Trophoblast cell (in vitro differentiated cells and primary cell): ENCODE results near the gene F5.

Experiments used
- DNase-seq, 2 donors: peaks; one replicate each; pipeline ENCODE4 v3.0.0-alpha.2; 2016
- H2AFZ ChIP-seq: 2 replicates; pipeline ENCODE4 v1.6.1; 2013; ENCODE audit warnings: low read length, moderate library complexity, mild to moderate bottlenecking; ENCODE audit not compliant: insufficient read depth, poor library complexity
- H2AK5ac ChIP-seq: 2 replicates; pipeline ENCODE4 v1.6.1; 2013; ENCODE audit warnings: mild to moderate bottlenecking, low read length
- H2BK120ac ChIP-seq: 2 replicates; pipeline ENCODE4 v1.6.1; 2013; ENCODE audit warnings: low read length, mild to moderate bottlenecking, moderate library complexity; ENCODE audit not compliant: insufficient read depth, poor library complexity
- H2BK12ac ChIP-seq: 2 replicates; pipeline ENCODE4 v1.6.1; 2013; ENCODE audit warnings: mild to moderate bottlenecking, low read length, moderate library complexity
- H2BK5ac ChIP-seq: 2 replicates; pipeline ENCODE4 v1.6.1; 2013; ENCODE audit warnings: low read length, low read depth, moderate library complexity, mild to moderate bottlenecking; ENCODE audit not compliant: poor library complexity
- H3K14ac ChIP-seq: 2 replicates; pipeline ENCODE4 v1.6.1; 2013; ENCODE audit warnings: mild to moderate bottlenecking, low read length
- H3K18ac ChIP-seq: 2 replicates; pipeline ENCODE4 v1.6.1; 2013; ENCODE audit warnings: mild to moderate bottlenecking, low read length
- H3K23ac ChIP-seq: 2 replicates; pipeline ENCODE4 v1.6.1; 2013; ENCODE audit warnings: low read length
- H3K27ac ChIP-seq: 2 replicates; pipeline ENCODE4 v1.5.1; 2013; ENCODE audit warnings: low read depth, mild to moderate bottlenecking, inconsistent platforms, low read length, moderate library complexity
- H3K27me3 ChIP-seq: 2 replicates; pipeline ENCODE4 v1.6.1; 2013; ENCODE audit warnings: inconsistent platforms, mild to moderate bottlenecking, low read length, moderate library complexity; ENCODE audit not compliant: insufficient read depth
- H3K36me3 ChIP-seq, 2 experiments: 1 replicate in 1 of 2; 2 replicates in 1 of 2; pipeline ENCODE4 v1.6.1; 2013; ENCODE audit warnings: low read length in 2 of 2, mild to moderate bottlenecking in 2 of 2, moderate library complexity in 1 of 2; ENCODE audit not compliant: insufficient read depth in 2 of 2, control insufficient read depth in 1 of 2
- H3K4ac ChIP-seq: 2 replicates; pipeline ENCODE4 v1.6.1; 2013; ENCODE audit warnings: low read depth, mild to moderate bottlenecking, low read length, moderate library complexity
- H3K4me1 ChIP-seq, 2 experiments: 1 replicate in 1 of 2; 2 replicates in 1 of 2; pipeline ENCODE4 v1.6.1; 2013; ENCODE audit warnings: low read length in 2 of 2, mild to moderate bottlenecking in 2 of 2, moderate library complexity in 1 of 2; ENCODE audit not compliant: insufficient read depth in 2 of 2, control insufficient read depth in 1 of 2
- H3K4me2 ChIP-seq: 2 replicates; pipeline ENCODE4 v1.6.1; 2013; ENCODE audit warnings: inconsistent platforms, mild to moderate bottlenecking, low read length, moderate library complexity
- H3K4me3 ChIP-seq: 2 replicates; pipeline ENCODE4 v1.5.1; 2013; ENCODE audit warnings: mild to moderate bottlenecking, low read depth, low read length, inconsistent platforms
- H3K79me1 ChIP-seq: one replicate; pipeline ENCODE4 v1.6.1; 2013; ENCODE audit warnings: low read length
- H3K79me2 ChIP-seq: 2 replicates; pipeline ENCODE4 v1.6.1; 2013; ENCODE audit warnings: low read length, mild to moderate bottlenecking; ENCODE audit not compliant: control insufficient read depth, insufficient read depth, poor library complexity
- H3K9ac ChIP-seq: 2 replicates; pipeline ENCODE4 v1.6.1; 2013; ENCODE audit warnings: mild to moderate bottlenecking, low read length
- H3K9me3 ChIP-seq: 2 replicates; pipeline ENCODE4 v1.6.1; 2013; ENCODE audit warnings: low read depth, mild to moderate bottlenecking, control low read depth, inconsistent platforms, low read length; ENCODE audit not compliant: insufficient read depth
- H4K12ac ChIP-seq: 2 replicates; pipeline ENCODE4 v1.6.1; 2013; ENCODE audit warnings: low read depth, mild to moderate bottlenecking, low read length, moderate library complexity
- H4K8ac ChIP-seq: 2 replicates; pipeline ENCODE4 v1.6.1; 2013; ENCODE audit warnings: low read depth, mild to moderate bottlenecking, low read length, moderate library complexity
- H4K91ac ChIP-seq: one replicate; pipeline ENCODE4 v1.6.1; 2013; ENCODE audit warnings: low read depth, mild to moderate bottlenecking, low read length, moderate library complexity
- WGBS: extraction: QIAGEN DNeasy Blood & Tissue Kit; methylation state at CpG from one replicate; pipeline ENCODE4 v1.1.7; 2013; ENCODE audit warnings: missing lambda C conversion rate; ENCODE audit not compliant: insufficient read length, insufficient coverage; ENCODE audit errors: extremely low coverage; 5-methylcytosine and 5-hydroxymethylcytosine counted together

Gene F5

GRCh38 chr1:169595764-169596711, 9.8 kb upstream of the F5 start:
- H3K27ac ChIP-seq, result no peak overlapping the region
- H3K79me1 ChIP-seq, result no peaks in the 10 kb centered on the region
- H4K12ac ChIP-seq, result no peak overlapping the region
- no CpG with 5 or more reads among the region's 3 CpGs for WGBS
- H2BK12ac ChIP-seq, result no peak overlapping the region
- no peak overlapping the region for H4K91ac ChIP-seq
- no peak overlapping the region for H3K4ac ChIP-seq
- H3K14ac ChIP-seq, result no peak overlapping the region
- H2AFZ ChIP-seq, result no peak overlapping the region
- H3K23ac ChIP-seq, result no peak overlapping the region
- no peak overlapping the region for H3K4me3 ChIP-seq
- no peak overlapping the region for H3K4me2 ChIP-seq
- H3K9ac ChIP-seq, result no peak overlapping the region
- no peaks in the 10 kb centered on the region for H3K79me2 ChIP-seq
- H2BK5ac ChIP-seq, result no peak overlapping the region
- H2AK5ac ChIP-seq, result no peak overlapping the region
- no peaks in the 10 kb centered on the region for H3K27me3 ChIP-seq
- no peak overlapping the region for H3K18ac ChIP-seq
- no peaks in the 10 kb centered on the region for H3K36me3 ChIP-seq
- DNase-seq, result peak in 1 of 2 donors; percentile 25
- no peaks in the 10 kb centered on the region for H3K9me3 ChIP-seq
- no peak overlapping the region for H2BK120ac ChIP-seq
- H3K4me1 ChIP-seq, result no peaks in the 10 kb centered on the region
- H4K8ac ChIP-seq, result no peak overlapping the region

DNA sequence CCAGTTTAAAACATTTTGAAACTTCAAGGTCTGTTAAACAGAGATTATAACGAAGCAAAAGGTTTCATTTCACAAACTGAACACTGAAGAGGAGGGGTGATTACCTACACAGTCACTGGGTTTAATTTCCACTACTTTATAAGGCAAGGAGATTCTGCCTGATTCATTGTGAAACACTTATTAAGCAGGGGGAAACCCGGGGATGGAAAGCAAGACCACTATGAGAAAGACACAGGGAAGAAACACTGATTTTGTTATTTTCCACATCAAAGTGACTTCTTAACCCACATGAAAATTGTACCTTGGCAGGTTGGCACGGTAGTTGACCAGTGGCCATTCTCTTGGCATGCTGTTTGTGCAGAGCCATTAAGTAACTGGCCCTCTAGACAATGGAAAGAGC, 8.1 kb upstream of the F5 start:
- DNase-seq, result no peak
- WGBS, result no CpG with 5 or more reads among the region's 3 CpGs

DNA sequence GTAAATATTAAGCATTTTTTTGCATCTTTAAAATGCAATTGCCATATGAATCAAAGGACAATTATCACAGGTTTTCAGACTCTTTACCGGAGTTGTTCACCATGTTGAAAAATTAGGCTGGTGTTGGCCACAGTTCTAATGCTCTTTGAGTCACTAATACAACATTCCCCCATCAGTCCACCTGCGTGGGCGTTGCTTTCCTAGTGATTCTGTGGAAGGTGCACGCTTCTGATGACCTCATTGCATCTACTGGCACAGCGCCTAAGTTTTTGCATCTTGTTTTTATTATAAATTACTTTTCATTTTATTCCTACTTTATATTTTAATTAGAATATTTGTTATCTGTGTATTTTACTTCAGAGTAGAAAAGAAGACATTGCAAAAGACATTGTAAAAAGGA, 4.7 kb upstream of the F5 start:
- no CpG with 5 or more reads among the region's 5 CpGs for WGBS

More for the DNA sequence above, 8.1 kb upstream of the F5 start:
- Histone ChIP-seq H3K79me1 (no peaks in the 10 kb centered on the region), H4K8ac (no peak overlapping the region), H3K9ac (no peak overlapping the region), H2BK5ac (no peak overlapping the region), H4K91ac (no peak overlapping the region), H3K9me3 (no peaks in the 10 kb centered on the region), H3K23ac (no peak overlapping the region), H3K4me1 (no peaks in the 10 kb centered on the region), H2AFZ (no peak overlapping the region), H4K12ac (no peak overlapping the region), H3K4ac (no peak overlapping the region), H3K36me3 (no peaks in the 10 kb centered on the region), H3K14ac (no peak overlapping the region), H3K4me2 (no peak overlapping the region), H2BK12ac (no peak overlapping the region), H3K79me2 (no peaks in the 10 kb centered on the region), H3K18ac (no peak overlapping the region), H3K4me3 (no peak overlapping the region), H2BK120ac (no peak overlapping the region), H2AK5ac (no peak overlapping the region), H3K27me3 (no peaks in the 10 kb centered on the region), H3K27ac (no peak overlapping the region)

DNA sequence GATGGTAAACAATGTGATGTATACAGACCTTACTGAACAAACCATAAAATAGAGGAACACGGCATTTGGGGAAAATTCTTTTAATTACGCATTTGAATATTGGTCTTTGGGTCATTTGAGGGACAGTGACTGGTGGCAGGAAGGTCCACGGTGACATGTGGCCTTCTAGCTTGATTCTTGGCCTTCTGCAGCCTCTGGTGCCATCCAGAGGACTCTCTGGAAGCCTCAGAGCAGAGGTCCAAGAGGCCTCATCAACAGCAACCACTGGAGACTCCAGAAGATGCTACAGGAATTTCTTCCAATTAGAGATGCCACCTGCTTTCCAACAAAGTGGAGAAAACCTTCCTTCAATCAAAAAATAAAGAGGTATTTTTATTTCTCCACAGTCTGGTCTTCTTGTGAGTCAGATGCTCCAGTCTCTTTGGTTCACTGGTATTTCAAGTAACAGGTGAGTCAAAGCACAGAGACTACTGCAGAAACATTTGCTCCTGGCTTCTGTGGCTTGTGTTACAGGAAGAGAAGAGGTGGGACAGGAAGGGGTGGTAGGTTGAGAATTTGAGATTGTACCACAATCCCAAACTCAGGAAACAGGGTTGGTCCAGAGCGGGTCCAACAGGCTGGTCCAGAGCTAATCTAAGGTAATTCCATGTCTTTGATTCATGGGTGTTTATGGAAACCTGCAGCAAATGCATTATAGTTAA, 2.7 kb upstream of the F5 start:
- Histone ChIP-seq H3K27me3 (no peaks in the 10 kb centered on the region), H2BK5ac (no peak overlapping the region), H3K4me3 (no peak overlapping the region), H3K79me2 (no peaks in the 10 kb centered on the region), H4K12ac (no peak overlapping the region), H3K27ac (no peak overlapping the region), H3K4ac (no peak overlapping the region), H4K91ac (no peak overlapping the region), H4K8ac (no peak overlapping the region), H3K9ac (no peak overlapping the region), H3K14ac (no peak overlapping the region), H3K36me3 (no peaks in the 10 kb centered on the region), H3K4me2 (no peak overlapping the region), H2AFZ (no peak overlapping the region), H2AK5ac (no peak overlapping the region), H3K18ac (no peak overlapping the region), H3K9me3 (no peaks in the 10 kb centered on the region), H3K4me1 (peaks cover 0 to 4% of the 10 kb centered on the region in 2 experiments), H3K23ac (no peak overlapping the region), H3K79me1 (no peaks in the 10 kb centered on the region), H2BK12ac (no peak overlapping the region), H2BK120ac (no peak overlapping the region)
- DNase-seq, result no peak
- no CpG with 5 or more reads among the region's 4 CpGs for WGBS

More for the DNA sequence above, 4.7 kb upstream of the F5 start:
- H3K79me2 ChIP-seq, result no peaks in the 10 kb centered on the region
- no peak overlapping the region for H4K8ac ChIP-seq
- no peak overlapping the region for H2BK12ac ChIP-seq
- H2AK5ac ChIP-seq, result no peak overlapping the region
- H3K27ac ChIP-seq, result no peak overlapping the region
- H3K18ac ChIP-seq, result no peak overlapping the region
- H3K4me3 ChIP-seq, result no peak overlapping the region
- no peaks in the 10 kb centered on the region for H3K36me3 ChIP-seq
- peaks cover 0 to 2% of the 10 kb centered on the region in 2 experiments for H3K4me1 ChIP-seq
- H3K27me3 ChIP-seq, result no peaks in the 10 kb centered on the region
- H2AFZ ChIP-seq, result no peak overlapping the region
- no peaks in the 10 kb centered on the region for H3K79me1 ChIP-seq
- no peak overlapping the region for H2BK120ac ChIP-seq
- no peak overlapping the region for H3K9ac ChIP-seq
- H3K23ac ChIP-seq, result no peak overlapping the region
- H4K12ac ChIP-seq, result no peak overlapping the region
- H3K4ac ChIP-seq, result no peak overlapping the region
- no peaks in the 10 kb centered on the region for H3K9me3 ChIP-seq
- H4K91ac ChIP-seq, result no peak overlapping the region
- H3K4me2 ChIP-seq, result no peak overlapping the region
- no peak overlapping the region for H2BK5ac ChIP-seq
- no peak for DNase-seq
- H3K14ac ChIP-seq, result no peak overlapping the region
